SIG-M5 (cell line): ENCODE results near the gene S100A13.
A peak's percentile ranks its signal among the peaks of the same experiment; 100 is the strongest.
"Not testable (repeated sequence)": the region's sequence is repeated elsewhere in the genome, so short reads cannot be mapped to it uniquely, and the experiment has no call there.

Experiments
- DNase-seq: peaks from one replicate; lab custom pipeline; 2025; lab: John Stamatoyannopoulos, UW

The S100A13 gene

GRCh38 chr1:153626904-153627714, at the start of gene S100A13:
Gene S100A13 (minus strand): TSS chr1:153627505. CDS start chr1:153626472, 1,033 bp downstream.
- no peak for DNase-seq

GRCh38 chr1:153673511-153673910, 46.2 kb upstream of the S100A13 start:
- DNase-seq = no peak

- DNase-seq = not testable (repeated sequence)
Measured at GRCh38 chr1:153671628-153672353, 44.5 kb upstream of the S100A13 start.

GRCh38 chr1:153670859-153671627, 43.7 kb upstream of the S100A13 start, which contains the start of gene ILF2:
Gene ILF2 (minus strand): TSS chr1:153670993. CDS start chr1:153670922, 71 bp downstream.
- peak; percentile 100 for DNase-seq

- DNase-seq = no peak
Measured at GRCh38 chr1:153670257-153670858, 43.1 kb upstream of the S100A13 start.

- no peak for DNase-seq
Measured at GRCh38 chr1:153669606-153670005, 42.3 kb upstream of the S100A13 start.

GRCh38 chr1:153668672-153669071, 41.4 kb upstream of the S100A13 start:
- not testable (repeated sequence) for DNase-seq

GRCh38 chr1:153667439-153667838, 40.1 kb upstream of the S100A13 start:
- no peak for DNase-seq

- DNase-seq = no peak
Measured at GRCh38 chr1:153663211-153663610, 35.9 kb upstream of the S100A13 start.

GRCh38 chr1:153662269-153662668, 35.0 kb upstream of the S100A13 start:
- DNase-seq = no peak

GRCh38 chr1:153661111-153661708, 33.9 kb upstream of the S100A13 start:
- DNase-seq = no peak

GRCh38 chr1:153659656-153660055, 32.4 kb upstream of the S100A13 start:
- no peak for DNase-seq

GRCh38 chr1:153659175-153659534, 31.9 kb upstream of the S100A13 start:
- no peak for DNase-seq

- DNase-seq = peak; percentile 41
Measured at GRCh38 chr1:153658400-153659174, 31.3 kb upstream of the S100A13 start, which contains the start of gene SNAPIN. Gene SNAPIN (plus strand): TSS chr1:153658703. CDS start chr1:153658744, 41 bp downstream.

- no peak for DNase-seq
Measured at GRCh38 chr1:153655333-153655732, 28.0 kb upstream of the S100A13 start.

- DNase-seq = no peak
Measured at GRCh38 chr1:153652805-153653500, 25.6 kb upstream of the S100A13 start.

- DNase-seq = no peak
Measured at GRCh38 chr1:153651771-153652170, 24.5 kb upstream of the S100A13 start.

- no peak for DNase-seq
Measured at GRCh38 chr1:153649863-153650235, 22.5 kb upstream of the S100A13 start.

- no peak for DNase-seq
Measured at GRCh38 chr1:153649137-153649862, 22.0 kb upstream of the S100A13 start.
